Stimulated activated CD8-positive, alpha-beta memory T cell treated with anti-CD3 and anti-CD28 coated beads, Interleukin-12 subunit alpha, Interleukin-12 subunit beta, amount 100 ng/mL, for 24 hours (primary cell): ENCODE results near the gene BHLHA15.

Experiments used
- DNase-seq: peaks from one replicate; pipeline ENCODE4 v3.0.0-alpha.2; 2020; ENCODE audit errors: extremely low read depth

The BHLHA15 gene

DNA sequence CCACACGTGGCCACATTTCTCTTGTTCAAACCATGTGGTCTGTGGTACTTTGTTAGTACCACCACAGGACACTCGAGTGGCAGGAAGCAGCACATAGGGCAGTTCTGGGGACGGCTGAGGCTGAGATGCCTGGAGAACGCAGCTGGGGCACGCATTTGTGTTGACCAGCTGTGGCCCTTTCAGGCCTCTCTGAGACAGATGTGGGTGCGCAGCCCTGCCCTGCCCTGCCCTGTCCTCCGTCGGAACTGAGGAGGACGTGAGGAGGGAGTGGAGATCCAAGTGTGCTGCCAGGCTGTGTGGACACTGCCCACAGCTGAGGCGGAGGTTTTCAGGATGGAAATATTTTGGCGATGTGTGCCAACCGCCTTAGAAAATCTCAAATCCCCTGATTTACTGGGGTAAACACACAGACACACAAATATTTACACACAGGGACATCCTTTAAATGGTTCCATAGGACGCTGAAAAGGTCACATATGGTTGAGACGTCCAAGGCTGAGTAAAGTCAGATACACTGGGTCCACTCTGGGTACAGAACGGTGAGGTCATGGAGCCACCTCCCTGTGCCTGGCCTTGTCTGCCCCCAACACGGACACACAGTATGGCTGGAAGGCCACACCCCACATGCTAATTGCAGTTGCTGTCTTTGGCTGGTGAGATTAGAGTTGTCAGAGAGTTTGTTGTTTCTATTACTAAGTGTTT is 14.8 kb downstream of the BHLHA15 start:
- no peak for DNase-seq

DNA sequence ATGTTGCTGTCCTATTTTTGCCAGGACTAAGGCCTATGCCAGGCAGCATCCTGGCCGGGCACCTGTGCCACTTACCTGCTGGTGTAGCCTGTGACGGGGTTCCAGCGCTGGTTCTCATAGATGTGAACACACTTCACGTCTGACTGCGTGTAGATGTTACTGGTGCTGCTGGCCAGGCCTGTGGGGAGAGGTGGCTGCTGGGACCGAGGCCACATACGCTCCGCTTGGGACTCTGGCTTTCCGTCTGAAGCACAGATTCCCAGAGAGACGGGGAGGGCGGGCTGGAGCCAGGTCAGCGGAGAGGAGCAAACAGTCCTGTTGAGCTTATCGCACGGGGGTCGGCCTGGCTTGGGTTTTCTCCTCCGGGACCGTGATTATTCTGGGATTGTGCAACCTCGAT is 16.7 kb downstream of the BHLHA15 start:
- DNase-seq, result no peak

DNA sequence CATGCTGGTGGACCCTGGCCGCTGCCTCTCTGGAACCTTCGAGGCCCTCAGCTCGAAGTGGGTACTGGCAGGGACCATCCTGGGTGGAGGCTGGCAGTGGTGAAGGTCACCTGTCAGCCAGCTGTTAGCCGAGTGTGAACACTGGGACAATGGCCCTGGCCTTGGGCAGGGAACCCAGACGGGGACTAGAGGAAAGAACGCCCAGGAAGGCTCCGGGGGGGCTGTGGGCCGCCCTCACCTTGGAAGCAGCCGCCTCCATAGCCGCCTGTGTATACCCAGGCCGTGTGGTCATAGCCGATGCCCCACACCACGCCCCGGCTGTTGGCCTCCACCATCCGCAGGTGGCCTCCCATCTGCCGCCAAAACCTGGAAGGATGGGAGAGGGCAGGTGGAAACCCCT is 17.6 kb downstream of the BHLHA15 start:
- DNase-seq, result no peak

DNA sequence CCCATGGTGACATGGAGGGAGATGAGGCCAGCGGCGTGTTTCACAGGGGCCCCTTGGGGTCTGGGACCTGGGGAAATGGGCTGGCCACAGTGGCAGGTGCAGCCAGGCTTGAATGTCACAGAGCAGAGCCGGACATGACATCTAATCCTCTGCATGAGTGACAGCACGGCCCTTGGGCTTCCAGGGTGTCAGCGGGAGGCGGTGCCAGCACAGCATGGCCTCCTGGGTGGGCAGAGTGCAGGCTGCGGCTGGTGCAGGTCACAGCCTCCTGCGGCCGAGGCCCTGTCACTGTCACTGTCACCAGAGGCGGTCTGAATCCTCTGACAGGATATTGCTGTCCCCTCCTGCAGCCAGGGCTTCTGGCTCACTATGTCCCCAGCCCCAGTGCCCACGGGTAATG is 18.2 kb downstream of the BHLHA15 start:
- no peak for DNase-seq

DNA sequence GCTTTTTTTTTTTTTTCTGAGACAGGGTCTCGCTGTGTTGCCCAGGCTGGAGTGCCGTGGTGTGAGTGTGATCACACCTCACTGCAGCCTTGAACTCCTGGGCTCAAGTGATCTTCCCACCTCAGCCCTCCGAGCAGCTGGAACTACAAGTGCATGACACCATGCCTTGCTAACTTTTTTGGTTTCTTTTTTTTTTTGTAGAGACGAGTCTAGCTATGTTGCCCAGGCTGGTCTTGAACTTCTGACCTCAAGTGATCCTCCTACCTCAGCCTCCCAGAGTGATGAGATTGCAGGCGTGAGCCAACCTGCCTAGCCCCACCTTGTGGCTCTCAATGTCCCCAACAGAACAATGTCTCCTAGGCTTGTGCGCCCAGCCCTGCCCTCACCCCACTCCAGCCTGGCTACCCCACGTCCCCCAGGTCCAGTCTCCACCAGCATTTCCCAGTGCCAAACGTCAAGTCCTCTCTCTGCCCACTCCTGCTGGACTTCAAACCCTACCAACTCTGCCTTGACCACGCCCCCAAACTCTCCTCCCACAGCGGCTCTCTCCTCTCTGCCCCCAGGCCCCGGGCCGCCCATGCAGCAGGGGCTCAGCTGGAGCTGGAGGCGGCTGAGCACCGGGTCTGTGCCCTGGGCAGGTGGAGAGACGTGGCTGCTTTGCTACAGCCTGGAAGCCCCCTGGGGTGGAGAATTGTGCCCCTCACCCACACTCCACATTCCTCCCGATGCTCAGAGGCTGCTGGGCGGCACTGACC is 18.9 kb downstream of the BHLHA15 start:
- DNase-seq, result no peak

DNA sequence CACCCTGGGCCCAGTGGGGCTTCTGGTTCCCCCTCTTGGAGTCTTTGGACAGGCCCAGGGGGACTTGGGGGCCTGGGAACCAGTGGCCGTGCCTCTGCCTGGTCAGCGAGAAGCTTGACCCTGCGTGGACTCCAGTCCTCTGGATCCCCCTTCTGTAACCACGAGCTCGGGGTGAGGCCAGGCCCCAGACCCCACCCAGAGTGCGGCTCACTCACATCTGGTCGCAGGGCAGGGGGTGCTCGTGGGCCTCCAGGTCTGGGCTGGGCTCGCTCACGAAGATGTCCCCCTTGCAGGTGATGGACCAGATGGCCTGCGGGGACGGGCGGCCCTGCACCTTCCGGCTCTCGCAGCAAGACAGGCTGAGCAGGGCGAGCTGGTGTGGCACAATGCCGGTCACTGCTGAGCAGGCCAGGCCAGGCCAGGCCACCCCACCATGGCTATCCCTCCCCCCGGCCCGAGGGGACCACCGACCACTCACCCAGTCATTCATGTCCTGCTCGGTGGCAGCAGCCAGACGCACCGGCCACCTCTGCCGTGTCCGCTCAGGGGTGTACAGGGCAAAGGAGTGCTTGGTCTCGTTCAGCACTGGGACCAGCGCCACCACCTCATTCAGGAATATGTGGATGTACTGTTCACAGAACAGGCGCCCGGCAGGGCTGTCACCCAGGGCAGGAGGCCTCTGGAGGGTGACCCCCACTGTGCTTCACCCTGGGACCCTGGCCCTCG is 19.7 kb downstream of the BHLHA15 start:
- DNase-seq, result no peak

DNA sequence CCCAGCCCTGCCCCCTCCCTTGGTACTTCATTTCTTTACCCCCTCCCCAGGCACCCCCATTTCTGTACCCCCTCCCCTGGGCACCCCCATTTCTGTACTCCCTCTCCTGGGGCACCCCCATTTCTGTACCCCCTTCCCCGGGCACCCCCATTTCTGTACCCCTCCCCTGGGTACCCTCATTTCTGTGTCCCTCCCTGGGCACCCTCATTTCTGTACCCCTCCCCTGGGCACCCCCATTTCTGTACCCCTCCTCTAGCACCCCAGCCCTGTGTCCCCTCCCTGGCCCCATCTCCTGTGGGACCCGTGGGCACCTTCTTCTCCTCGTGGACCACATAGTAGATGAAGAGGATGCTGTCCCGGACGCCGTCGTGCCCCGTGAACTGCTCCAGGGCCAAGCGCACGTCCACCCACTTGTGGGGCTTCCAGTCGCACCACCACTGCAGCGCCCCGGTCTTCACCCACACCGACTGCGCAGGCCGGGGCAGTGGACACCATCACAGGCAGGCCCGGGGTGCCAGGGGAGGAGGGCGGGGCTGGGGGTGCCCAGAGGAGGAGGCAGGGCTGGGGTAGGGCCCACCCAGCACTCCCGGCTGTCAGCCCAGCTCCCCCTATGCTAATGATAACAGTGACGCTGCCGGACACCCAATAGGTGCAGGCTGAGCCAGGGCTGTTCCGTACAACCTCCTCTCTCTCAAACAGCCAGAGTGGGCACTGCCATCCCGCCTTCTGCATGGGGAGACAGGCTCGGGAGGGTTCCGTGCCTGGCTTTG is 20.4 kb downstream of the BHLHA15 start:
- DNase-seq, result no peak

DNA sequence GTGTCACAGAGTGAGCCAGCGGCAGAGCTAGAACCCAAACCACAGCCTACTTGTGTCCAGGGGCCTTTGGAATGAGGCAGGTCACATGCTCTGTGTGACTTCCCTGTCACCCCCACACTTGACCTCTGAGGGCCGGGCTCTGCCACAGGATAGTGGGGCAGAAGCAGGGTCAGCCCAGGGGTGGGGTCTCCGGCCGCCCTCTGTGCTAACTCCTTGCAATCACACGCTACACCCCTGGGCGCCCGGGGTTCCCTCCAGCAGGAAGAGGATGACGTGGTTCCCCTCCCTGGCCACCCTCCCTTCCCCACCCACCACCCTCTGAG is 21.0 kb downstream of the BHLHA15 start:
- DNase-seq, result no peak

DNA sequence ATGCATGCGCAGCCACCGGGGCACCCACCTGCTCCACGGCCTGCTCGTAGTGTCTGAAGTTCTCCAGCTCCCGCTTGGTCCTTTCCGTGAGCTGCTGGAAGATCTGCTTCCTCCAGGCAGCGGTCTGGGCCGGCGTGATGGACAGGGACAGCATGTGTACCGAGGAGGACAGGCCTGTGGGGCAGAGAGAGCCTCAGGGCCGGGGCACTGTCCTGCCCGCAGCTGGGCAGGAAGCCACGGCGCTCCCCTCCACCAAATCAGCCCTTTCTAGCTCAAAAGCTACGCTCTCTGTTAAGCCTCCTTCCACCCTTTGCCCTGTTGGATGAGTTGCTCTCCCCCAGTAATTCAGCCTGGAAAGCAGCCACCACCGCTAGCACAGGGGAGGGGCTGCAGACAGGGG is 21.6 kb downstream of the BHLHA15 start:
- no peak for DNase-seq

DNA sequence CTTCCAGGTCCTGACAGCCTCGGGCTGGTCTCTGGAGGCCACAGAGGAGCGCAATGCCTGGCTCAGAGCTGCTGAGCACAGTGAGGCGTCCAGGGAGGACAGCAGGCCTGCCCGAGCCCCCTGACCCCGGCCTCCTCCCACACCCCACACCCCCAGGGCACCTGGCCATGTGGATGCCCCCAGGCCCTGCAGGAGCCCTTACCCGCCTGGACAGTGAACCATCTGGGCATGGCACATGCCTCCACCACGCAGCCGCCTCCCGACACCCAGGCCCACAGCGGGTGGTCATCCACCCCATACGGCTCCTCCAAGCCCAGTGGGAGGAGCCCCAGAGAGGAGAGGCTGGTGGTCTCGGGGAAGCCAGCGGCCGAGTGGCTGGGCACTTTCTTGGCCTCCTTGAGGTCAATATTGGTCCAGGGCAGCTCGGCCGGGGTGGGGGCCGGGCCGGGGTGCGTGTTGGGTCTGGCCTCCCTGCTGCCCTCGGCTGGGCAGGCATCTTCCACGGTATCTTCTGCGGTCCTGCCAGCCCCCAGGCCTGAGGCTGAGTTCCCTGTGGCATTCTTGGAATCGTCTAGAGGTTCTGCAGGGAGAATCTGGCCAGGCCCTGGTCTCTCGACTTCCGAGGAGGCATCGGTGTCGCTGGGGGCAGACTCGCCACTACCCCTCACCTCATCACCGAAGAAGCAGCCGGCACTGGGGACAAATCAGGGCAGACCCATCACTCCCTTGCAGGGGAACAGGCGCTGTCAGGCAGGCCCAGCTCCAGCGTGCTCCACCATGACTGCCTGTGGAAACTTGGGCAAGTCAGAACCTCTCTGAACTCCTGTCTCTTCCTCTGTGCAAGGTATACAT is 22.2 kb downstream of the BHLHA15 start:
- no peak for DNase-seq

DNA sequence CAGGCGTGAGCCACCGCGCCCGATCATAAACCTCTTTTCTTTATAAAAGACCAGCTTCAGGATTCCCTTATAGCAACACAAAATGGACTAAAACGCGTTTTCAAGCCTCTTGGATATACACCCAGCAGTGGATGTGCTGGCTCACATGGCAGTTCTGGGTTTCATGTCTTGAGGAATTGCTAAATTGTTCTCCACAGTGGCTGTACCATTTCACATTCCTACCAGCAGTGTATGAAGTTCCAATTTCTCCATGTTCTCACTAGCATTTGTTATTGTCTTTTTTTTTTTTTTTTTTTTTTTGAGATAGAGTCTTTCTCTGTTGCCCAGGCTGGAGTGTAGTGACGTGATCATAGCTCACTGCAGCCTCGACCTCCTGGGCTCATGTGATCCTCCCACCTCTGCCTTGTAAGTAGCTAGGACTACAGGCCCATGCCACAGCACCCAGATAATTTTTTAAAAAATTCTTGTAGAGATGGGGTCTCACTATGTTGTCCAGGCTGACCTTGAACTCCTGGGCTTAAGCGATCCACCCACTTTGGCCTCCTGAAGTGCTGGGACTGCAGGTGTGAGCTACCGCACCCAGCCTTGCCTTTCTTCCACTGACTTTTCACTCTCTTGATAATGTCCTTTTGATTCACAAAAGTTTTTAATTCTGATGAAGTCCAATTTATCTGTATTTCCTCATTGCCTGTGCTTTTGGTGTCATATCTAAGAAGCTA is 23.3 kb downstream of the BHLHA15 start:
- no peak for DNase-seq

DNA sequence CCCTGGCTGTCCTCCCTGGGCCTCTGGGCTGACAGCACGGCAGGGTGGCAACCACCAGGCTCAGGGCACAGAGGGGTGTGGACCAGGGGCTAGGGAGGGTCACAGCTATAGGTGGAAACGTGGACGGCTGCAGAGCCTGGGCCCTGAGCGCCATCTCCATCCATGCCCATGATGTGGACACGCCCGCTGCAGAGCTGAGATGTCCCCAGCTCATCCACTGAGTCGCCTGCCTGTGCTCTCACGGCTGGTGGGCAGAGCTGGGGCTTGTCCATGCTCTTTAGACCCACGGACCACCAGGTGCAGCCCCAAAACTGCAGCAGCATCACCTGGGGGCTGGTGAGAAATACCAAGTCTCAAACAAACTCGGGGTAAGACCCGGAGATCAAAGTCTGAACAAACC is 24.7 kb downstream of the BHLHA15 start:
- no peak for DNase-seq

DNA sequence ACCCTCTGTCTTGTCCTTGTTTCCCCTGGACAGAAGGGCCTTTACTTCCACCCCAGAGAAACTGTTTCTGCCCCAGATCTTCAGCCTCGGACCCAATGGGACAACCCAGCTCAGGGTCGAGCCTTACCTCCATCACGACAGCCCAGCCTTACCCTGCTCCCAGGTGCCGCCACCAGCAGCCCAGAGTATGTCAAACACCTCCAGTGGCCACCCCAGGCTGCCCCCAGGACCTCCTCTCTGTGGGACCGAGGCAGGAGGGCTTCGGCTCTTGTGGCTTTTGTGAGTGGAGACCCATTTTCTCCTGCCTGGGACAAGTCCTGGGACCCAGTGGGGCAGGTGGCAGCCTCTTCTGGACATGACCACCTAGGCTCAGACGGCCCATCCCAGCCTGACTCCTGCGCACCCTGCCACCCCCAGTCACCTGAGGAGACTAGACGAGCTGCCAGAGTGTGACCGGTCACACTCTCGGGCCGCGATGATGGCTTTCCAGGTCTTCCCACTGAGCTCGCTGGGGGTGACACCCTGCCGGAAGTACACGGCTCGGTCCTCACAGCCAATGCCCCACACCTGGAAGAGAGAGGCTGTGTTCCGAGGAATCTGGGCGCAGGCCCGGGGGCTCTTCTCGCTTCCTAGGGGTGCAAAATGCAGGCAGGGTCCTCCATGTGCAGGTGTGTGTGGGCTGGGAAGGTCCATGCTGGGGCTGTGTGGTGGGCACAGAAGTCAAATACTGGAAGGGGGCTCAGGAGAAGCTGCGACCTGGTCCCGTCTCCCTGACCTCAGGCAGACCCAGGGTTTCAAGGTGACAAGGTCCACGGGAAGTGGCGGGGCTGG is 25.3 kb downstream of the BHLHA15 start:
- no peak for DNase-seq

DNA sequence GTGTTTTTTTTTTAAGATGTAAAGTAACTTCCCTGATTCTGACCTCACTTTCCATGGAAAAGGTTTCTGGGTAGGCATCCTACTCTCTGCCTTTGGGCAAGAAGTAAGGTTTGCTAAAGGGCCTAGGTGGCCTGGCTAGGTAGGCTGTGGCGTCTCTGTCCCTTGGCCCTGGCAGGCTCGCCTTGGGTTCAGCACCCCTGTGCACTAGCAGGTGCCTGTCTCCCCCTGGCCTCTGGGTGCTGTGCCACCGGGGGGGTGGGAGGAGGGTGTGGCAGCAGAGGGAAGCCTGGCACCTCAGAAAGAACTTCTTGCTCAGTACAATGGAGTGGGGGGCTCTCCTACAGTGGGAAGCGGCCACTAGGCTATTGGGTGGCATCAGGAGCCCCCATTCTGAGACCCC is 26.8 kb downstream of the BHLHA15 start:
- DNase-seq, result no peak

DNA sequence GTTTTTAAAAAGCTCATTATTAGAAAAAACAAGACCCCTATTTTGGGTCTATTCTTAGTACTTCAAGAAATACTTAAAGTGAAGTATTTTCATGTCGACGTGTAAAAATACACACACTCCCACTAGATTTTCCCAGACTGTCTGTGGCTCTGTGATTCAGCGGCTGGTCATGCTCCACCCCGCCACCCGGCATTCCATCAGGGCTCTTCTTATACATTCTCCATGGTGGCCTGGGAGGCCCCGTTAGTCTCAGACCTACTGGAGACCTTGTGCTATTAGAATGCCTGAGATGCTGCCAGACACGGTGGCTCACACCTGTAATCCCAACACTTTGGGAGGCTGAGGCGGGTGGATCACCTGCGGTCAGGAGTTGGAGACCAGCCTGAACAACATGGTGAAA is 27.7 kb downstream of the BHLHA15 start:
- no peak for DNase-seq

DNA sequence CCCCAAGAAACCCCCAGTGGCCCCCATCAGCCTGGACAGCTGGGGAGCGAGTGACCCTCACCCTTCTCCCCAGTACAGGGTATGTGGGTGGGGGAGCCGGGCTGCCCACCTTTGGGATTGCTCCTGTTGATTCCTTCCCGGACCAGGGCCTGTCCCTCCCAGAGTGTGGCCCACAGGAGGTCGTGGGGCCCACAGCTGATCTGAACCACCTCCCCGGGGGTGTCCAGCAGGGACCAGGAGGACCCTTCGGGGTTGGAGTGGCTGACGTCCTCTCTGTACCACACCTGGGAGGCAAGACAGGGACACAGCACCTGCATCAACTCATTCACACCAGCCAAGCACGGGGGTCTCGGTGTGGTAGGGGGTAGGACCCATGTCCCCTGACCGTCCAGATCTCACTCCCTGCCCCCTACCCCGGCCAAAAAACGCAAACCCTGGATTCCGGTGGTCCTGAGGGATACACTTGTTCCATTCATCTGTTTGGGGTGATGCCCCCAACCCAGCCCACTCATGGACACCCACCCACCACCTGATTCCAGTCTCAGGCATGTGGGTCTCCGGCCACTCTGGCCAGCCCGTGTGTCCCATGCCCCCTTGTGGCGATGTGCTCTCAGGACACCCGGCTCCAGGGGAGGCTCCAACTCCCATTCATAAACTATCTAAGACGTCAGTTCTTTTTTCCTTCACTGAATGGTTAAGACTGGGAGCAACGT is 29.9 kb downstream of the BHLHA15 start:
- DNase-seq, result no peak

DNA sequence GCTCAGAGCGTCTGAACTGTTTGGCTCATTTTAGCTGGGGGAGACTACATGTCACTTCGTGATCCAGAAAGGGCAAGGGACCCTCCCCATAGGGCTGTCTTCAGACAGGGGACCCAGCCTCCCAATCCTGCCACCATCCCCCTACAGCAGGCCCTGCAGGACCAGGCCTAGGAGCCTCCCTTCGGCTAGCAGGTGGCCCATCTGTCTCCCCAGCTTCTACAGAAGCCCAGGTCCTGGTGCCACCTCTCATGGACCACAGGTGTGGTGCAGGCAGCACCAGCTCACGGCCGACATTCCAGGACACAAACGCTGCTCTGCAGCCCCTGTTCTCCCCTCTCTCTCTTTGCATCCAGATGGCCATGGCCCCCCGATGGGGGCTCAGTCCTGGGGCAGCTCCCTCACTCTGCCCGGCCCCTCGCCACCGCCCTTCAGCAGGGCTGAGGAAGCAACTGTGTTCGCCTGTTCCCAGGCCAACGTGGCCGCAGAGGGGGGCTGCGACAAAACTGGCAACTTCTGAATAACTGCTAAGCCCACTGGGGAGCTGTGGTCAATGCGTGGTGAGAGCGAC is 30.5 kb downstream of the BHLHA15 start:
- DNase-seq, result no peak

DNA sequence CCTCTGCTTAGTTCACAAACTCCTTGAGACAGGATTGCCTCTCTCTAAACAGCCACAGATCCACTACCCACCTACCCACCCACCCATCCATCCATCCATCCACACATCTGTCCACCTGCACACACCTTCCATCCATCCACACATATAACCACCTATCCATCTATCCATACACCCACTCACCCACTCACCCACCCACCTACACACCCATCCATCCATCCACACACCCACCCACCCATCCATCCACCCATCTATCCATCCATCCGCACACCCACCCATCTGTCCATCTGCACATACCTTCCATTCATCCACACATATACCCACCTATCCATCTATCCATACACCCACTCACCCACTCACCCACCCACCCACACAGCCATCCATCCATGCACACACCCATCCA is 31.1 kb downstream of the BHLHA15 start:
- DNase-seq, result no peak

DNA sequence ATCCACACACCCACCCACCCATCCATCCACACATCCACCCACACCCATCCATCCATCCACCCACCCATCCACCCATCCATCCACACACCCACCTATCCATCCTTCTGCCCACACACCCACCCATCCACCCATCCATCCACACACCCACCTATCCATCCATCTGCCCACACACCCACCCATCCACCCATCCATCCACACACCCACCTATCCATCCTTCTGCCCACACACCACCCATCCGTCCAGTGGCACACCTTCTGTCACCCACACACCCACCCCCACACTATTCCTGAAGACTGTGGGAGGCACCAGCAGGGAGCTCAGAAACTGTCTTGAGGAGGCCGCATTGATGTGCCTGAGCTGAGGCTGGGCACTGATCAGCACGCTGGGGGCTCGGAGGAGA is 31.7 kb downstream of the BHLHA15 start:
- DNase-seq, result no peak
